ENCODE results near the gene TAAR6. TPM values are rescaled to one million over a fixed set of nuclear protein-coding genes. Genes with fewer than 3 reads are reported as not detected.

The TAAR6 gene
- total and polyA plus RNA-seq, 2 of the 8 experiments (the other 6 are each of a cell fraction or from before 2014, with no cell fraction given), result 0.06 TPM; not detected in 1

- Histone ChIP-seq H3K4ac (replicated peaks; ENCODE audit: insufficient read length, low read depth, low read length) (no peak overlapping the region), H3K56ac (replicated peaks; ENCODE audit: insufficient read length, low read depth, low read length) (no peak overlapping the region), H3K27me3 (replicated peaks in 1 of 4; ENCODE audit: control insufficient read depth in 3 of 4, extremely low read depth in 1 of 4, insufficient read depth in 3 of 4, low read length in 3 of 4) (no peaks in the 10 kb centered on the region), H4K5ac (ENCODE audit: insufficient read length, low read depth, low read length) (no peak overlapping the region), H3K79me1 (ENCODE audit: low read depth, low read length) (no peaks in the 10 kb centered on the region), H3K36me3 (ENCODE audit: control insufficient read depth in 2 of 4, insufficient read depth in 4 of 4, low read length in 3 of 4) (no peaks in the 10 kb centered on the region), H3K9me3 (ENCODE audit: insufficient read depth in 2 of 2, low read depth in 1 of 2, low read length in 1 of 2) (no peaks in the 10 kb centered on the region), H3K27ac (ENCODE audit: low read depth, low read length) (no peak overlapping the region), H4K20me1 (replicated peaks in 1 of 2; ENCODE audit: control insufficient read depth in 1 of 2, insufficient read depth in 2 of 2, low read length in 2 of 2) (no peaks in the 10 kb centered on the region), H2BK120ac (replicated peaks; ENCODE audit: low read depth, low read length) (no peak overlapping the region), H3K23ac (ENCODE audit: insufficient read length) (no peak overlapping the region), H3K4me2 (ENCODE audit: insufficient read depth in 1 of 2, low read depth in 2 of 2, low read length in 2 of 2) (no peak overlapping the region), H3K14ac (ENCODE audit: insufficient read length) (no peak overlapping the region), H3K4me3 (ENCODE audit: extremely low read depth in 1 of 4, insufficient read depth in 2 of 4, low read depth in 3 of 4, low read length in 4 of 4) (no peak overlapping the region), H3K4me1 (replicated peaks in 1 of 4; ENCODE audit: control insufficient read depth in 3 of 4, insufficient read depth in 4 of 4, low read length in 3 of 4) (peaks cover 0 to 2% (median 0%) of the 10 kb centered on the region in 4 experiments; a peak in 2 of 7 replicates), H2BK12ac (ENCODE audit: low read depth, low read length) (no peak overlapping the region), H2BK15ac (ENCODE audit: low read length) (no peak overlapping the region), H2BK20ac (ENCODE audit: low read length) (no peak overlapping the region), H4K91ac (replicated peaks; ENCODE audit: insufficient read length, low read length) (no peak overlapping the region), H3K18ac (ENCODE audit: extremely low read depth, low read length) (no peak overlapping the region), H3K9ac (replicated peaks in 1 of 4; ENCODE audit: extremely low read depth in 1 of 4, low read depth in 3 of 4, low read length in 3 of 4) (no peak overlapping the region), H2AFZ (ENCODE audit: low read length) (no peak overlapping the region), H2BK5ac (ENCODE audit: low read depth, low read length) (no peak overlapping the region), H3K23me2 (ENCODE audit: low read depth, low read length) (no peaks in the 10 kb centered on the region), H2AK5ac (ENCODE audit: low read depth, low read length) (no peak overlapping the region), H3K79me2 (ENCODE audit: control insufficient read depth in 1 of 2, insufficient read depth in 2 of 2, low read length in 2 of 2) (no peaks in the 10 kb centered on the region), H4K8ac (ENCODE audit: extremely low read depth, insufficient read depth, low read length) (no peak overlapping the region)
- 90% methylated on average over 6 of the region's 6 CpGs; no CpG with 5 or more reads in 1 of the 2 experiments for WGBS, 2 experiments (ENCODE audit: extremely low coverage in 1 of 2, insufficient coverage in 1 of 2, insufficient read length in 1 of 2, insufficient replicate concordance in 2 of 2, low coverage in 1 of 2, low lambda C conversion rate in 2 of 2, missing lambda C conversion rate in 1 of 2)
- no peak for DNase-seq (ENCODE audit: low read depth in 1 of 2, low spot score in 2 of 2)
- no peak for FAIRE-seq
- TF ChIP-seq POLR2A (IDR thresholded peaks at IDR 0.05; ENCODE audit: control extremely low read depth in 1 of 2, low read depth in 2 of 2, low read length in 2 of 2), result no peak
- no peak for TF ChIP-seq ASH2L (IDR thresholded peaks at IDR 0.05; ENCODE audit: low read length)
- no peak for TF ChIP-seq KDM5A (IDR thresholded peaks at IDR 0.05; ENCODE audit: low read length)
- ChIA-PET POLR2A (ENCODE audit: partially characterized antibody) (interaction anchor here (0.6 kb wide), 1 partner anchor 75 kb away, joined by 3 read pairs; no protein-coding TSS in a partner anchor), CTCF (ENCODE audit: partially characterized antibody) (interaction anchor here (1.0 to 3.0 kb wide), 8 partner anchors 10 to 271 kb away, joined by 3 to 11 read pairs (median 4); partner anchors contain the start of genes SLC18B1 and TAAR9)
These were observed 42.3 kb upstream of the TAAR6 start for GRCh38 chr6:132527791-132528190.
